Suprapubic skin (tissue), 4 donors: ENCODE data around the gene ATP1A4.

Experiments
- CTCF ChIP-seq, 2 donors: fragments of 200-600 bp in 1 of 2; fragments of 450-650 bp in 1 of 2; sonication (generic) in 1 of 2; IDR thresholded peaks; one replicate each; pipeline ENCODE4 v1.5.1; 2016 to 2019; ENCODE audit warnings: antibody characterized with exemption in 2 of 2, mild to moderate bottlenecking in 1 of 2, moderate library complexity in 1 of 2
- EP300 ChIP-seq: sonication (generic); formaldehyde crosslinking; IDR thresholded peaks from one replicate; pipeline ENCODE4 v1.6.1; 2017; ENCODE audit warnings: antibody characterized with exemption
- POLR2A ChIP-seq, 2 donors: fragments of 450-650 bp; IDR thresholded peaks; one replicate each; pipeline ENCODE4 v1.6.1; 2017; ENCODE audit warnings: antibody characterized with exemption in 2 of 2, mild to moderate bottlenecking in 2 of 2, moderate library complexity in 2 of 2
- POLR2AphosphoS5 ChIP-seq, 3 donors: sonication (generic); formaldehyde crosslinking; IDR thresholded peaks; one replicate each; pipeline ENCODE4 v1.6.1; 2017; ENCODE audit warnings: antibody characterized with exemption in 3 of 3

GRCh38 chr1:160193832-160194736 lies 42.7 kb downstream of the ATP1A4 start:
- TF ChIP-seq CTCF (IDR thresholded peaks at IDR 0.05), result no peak
- TF ChIP-seq POLR2AphosphoS5 (IDR thresholded peaks at IDR 0.05), result no peak
- TF ChIP-seq POLR2A (IDR thresholded peaks at IDR 0.05), result no peak
- TF ChIP-seq EP300, result no peak
